Nucleus accumbens (tissue), 56 donors: ENCODE results near the gene TSPYL6.
"Not testable (repeated sequence)": the region's sequence is repeated elsewhere in the genome, so short reads cannot be mapped to it uniquely, and the experiment has no call there.

Source experiments
- DNase-seq, 56 donors: peaks; one replicate each; lab custom pipeline; 2025; lab: John Stamatoyannopoulos, UW

TSPYL6 gene

GRCh38 chr2:54256091-54256694, at the start of gene TSPYL6:
TSS of gene TSPYL6 (minus strand) at chr2:54256229. CDS start at chr2:54256151, 78 bp downstream.
- DNase-seq, result no peak

GRCh38 chr2:54303631-54304030, 47.6 kb upstream of the TSPYL6 start:
- DNase-seq, result no peak

- DNase-seq, result no peak
Observed at GRCh38 chr2:54298514-54298913, 42.5 kb upstream of the TSPYL6 start.

GRCh38 chr2:54295911-54296310, 39.9 kb upstream of the TSPYL6 start:
- DNase-seq, result no peak

GRCh38 chr2:54294665-54295064, 38.6 kb upstream of the TSPYL6 start:
- not testable (repeated sequence) for DNase-seq

GRCh38 chr2:54290356-54291025, 34.5 kb upstream of the TSPYL6 start:
- no peak for DNase-seq

GRCh38 chr2:54289917-54290316, 33.9 kb upstream of the TSPYL6 start:
- peak in 3 of 56 donors; percentile 3 to 15 (median 8) for DNase-seq

GRCh38 chr2:54287532-54287931, 31.5 kb upstream of the TSPYL6 start:
- no peak for DNase-seq

GRCh38 chr2:54285451-54285850, 29.4 kb upstream of the TSPYL6 start:
- DNase-seq, result peak in 2 of 56 donors; percentile 1 to 10

- DNase-seq, result no peak
Observed at GRCh38 chr2:54284826-54285225, 28.8 kb upstream of the TSPYL6 start.

- DNase-seq, result no peak
Observed at GRCh38 chr2:54279385-54279784, 23.4 kb upstream of the TSPYL6 start.

GRCh38 chr2:54275541-54275940, 19.5 kb upstream of the TSPYL6 start:
- DNase-seq, result no peak

- no peak for DNase-seq
Observed at GRCh38 chr2:54274781-54275242, 18.8 kb upstream of the TSPYL6 start.

- no peak for DNase-seq
Observed at GRCh38 chr2:54271843-54272627, 16.0 kb upstream of the TSPYL6 start.

- no peak for DNase-seq
Observed at GRCh38 chr2:54271189-54271588, 15.2 kb upstream of the TSPYL6 start.

- no peak for DNase-seq
Observed at GRCh38 chr2:54267577-54267976, 11.5 kb upstream of the TSPYL6 start.

GRCh38 chr2:54265081-54265480, 9.1 kb upstream of the TSPYL6 start:
- not testable (repeated sequence) for DNase-seq

- no peak for DNase-seq
Observed at GRCh38 chr2:54262015-54262765, 6.2 kb upstream of the TSPYL6 start.

- no peak for DNase-seq
Observed at GRCh38 chr2:54261537-54261936, 5.5 kb upstream of the TSPYL6 start.

- no peak for DNase-seq
Observed at GRCh38 chr2:54260241-54260595, 4.2 kb upstream of the TSPYL6 start.
